SK-N-SH (cell line): ENCODE results near the gene BAG2.

Source experiments
- EP300 ChIP-seq, 2 experiments: IDR thresholded peaks; 2 replicates each; pipeline versions ENCODE4 v1.4.0 to v1.6.1; 2012; ENCODE audit warnings: borderline replicate concordance in 1 of 2, low read depth in 1 of 2, low read length in 1 of 2
- MXI1 ChIP-seq: IDR thresholded peaks from 2 replicates; pipeline ENCODE4 v1.6.1; 2012; ENCODE audit warnings: mild to moderate bottlenecking, low read depth, low read length, improper control_type of control experiment
- RFX5 ChIP-seq: IDR thresholded peaks from 2 replicates; pipeline ENCODE4 v1.6.1; 2012; ENCODE audit warnings: mild to moderate bottlenecking, improper control_type of control experiment, low read length
- TAF1 ChIP-seq: IDR thresholded peaks from 2 replicates; pipeline ENCODE4 v1.6.1; 2012; ENCODE audit warnings: low read depth, mild to moderate bottlenecking, low read length, moderate library complexity, borderline replicate concordance
- TF ChIP-seq, protein P1 (sequence below): fragments of 200-600 bp; sonication (generic); IDR thresholded peaks from 2 replicates; pipeline ENCODE4 v1.6.1; 2017; ENCODE audit warnings: antibody characterized with exemption, mild to moderate bottlenecking, moderate library complexity
- TF ChIP-seq, protein P2 (sequence below): IDR thresholded peaks from 2 replicates; pipeline ENCODE4; 2012

DNA sequence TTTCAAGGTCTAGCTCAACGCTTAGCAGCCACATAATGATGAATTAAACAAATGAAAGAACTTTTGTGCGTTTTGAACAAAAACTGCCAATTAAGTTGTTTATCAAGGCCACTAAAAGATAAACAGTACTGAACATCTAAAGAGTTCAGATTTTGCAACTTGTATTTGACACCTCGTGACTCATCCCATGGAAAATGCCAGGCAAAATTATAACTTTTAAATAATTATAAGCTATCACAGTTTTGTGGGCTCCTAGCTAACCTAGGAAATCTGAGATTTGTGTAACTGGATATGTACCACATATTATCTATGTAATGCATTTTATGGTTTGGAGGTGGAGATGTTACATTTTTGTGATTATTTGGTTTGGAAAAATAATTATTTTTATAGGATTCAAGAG, 9.6 kb upstream of the BAG2 start:
- TF ChIP-seq EP300 (IDR thresholded peaks at IDR 0.05; ENCODE audit: borderline replicate concordance in 1 of 2, low read depth in 1 of 2, low read length in 1 of 2) (no peak), RFX5 (no peak), TAF1 (no peak), MXI1 (no peak)
- TF ChIP-seq, protein P1, sequence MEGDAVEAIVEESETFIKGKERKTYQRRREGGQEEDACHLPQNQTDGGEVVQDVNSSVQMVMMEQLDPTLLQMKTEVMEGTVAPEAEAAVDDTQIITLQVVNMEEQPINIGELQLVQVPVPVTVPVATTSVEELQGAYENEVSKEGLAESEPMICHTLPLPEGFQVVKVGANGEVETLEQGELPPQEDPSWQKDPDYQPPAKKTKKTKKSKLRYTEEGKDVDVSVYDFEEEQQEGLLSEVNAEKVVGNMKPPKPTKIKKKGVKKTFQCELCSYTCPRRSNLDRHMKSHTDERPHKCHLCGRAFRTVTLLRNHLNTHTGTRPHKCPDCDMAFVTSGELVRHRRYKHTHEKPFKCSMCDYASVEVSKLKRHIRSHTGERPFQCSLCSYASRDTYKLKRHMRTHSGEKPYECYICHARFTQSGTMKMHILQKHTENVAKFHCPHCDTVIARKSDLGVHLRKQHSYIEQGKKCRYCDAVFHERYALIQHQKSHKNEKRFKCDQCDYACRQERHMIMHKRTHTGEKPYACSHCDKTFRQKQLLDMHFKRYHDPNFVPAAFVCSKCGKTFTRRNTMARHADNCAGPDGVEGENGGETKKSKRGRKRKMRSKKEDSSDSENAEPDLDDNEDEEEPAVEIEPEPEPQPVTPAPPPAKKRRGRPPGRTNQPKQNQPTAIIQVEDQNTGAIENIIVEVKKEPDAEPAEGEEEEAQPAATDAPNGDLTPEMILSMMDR, result no peak
- TF ChIP-seq, protein P2, sequence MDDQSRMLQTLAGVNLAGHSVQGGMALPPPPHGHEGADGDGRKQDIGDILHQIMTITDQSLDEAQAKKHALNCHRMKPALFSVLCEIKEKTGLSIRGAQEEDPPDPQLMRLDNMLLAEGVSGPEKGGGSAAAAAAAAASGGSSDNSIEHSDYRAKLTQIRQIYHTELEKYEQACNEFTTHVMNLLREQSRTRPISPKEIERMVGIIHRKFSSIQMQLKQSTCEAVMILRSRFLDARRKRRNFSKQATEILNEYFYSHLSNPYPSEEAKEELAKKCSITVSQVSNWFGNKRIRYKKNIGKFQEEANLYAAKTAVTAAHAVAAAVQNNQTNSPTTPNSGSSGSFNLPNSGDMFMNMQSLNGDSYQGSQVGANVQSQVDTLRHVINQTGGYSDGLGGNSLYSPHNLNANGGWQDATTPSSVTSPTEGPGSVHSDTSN, result no peak
